CD4-positive, alpha-beta T cell treated with Interleukin-17A for 1 hour (primary cell): ENCODE results near the gene SERTAD1.

Experiments
- DNase-seq: peaks from one replicate; pipeline ENCODE4 v3.0.0-alpha.2; 2020

Gene SERTAD1

GRCh38 chr19:40397568-40397906 lies 28.3 kb downstream of the SERTAD1 start:
- no peak for DNase-seq

GRCh38 chr19:40396886-40397567 lies 28.8 kb downstream of the SERTAD1 start:
- no peak for DNase-seq

- no peak for DNase-seq
These were observed 29.8 kb downstream of the SERTAD1 start for GRCh38 chr19:40395956-40396355.

- DNase-seq = no peak
These were observed 31.0 kb downstream of the SERTAD1 start for GRCh38 chr19:40394816-40395210.

- no peak for DNase-seq
These were observed 31.6 kb downstream of the SERTAD1 start for GRCh38 chr19:40393894-40394815.

GRCh38 chr19:40392894-40393517 lies 32.8 kb downstream of the SERTAD1 start:
- no peak for DNase-seq

GRCh38 chr19:40392123-40392522 lies 33.7 kb downstream of the SERTAD1 start:
- no peak for DNase-seq

GRCh38 chr19:40390084-40390742 lies 35.6 kb downstream of the SERTAD1 start, which contains the start of gene HIPK4:
Gene HIPK4, minus strand, starts transcription at chr19:40390181. Its CDS starts 279 bp downstream, at chr19:40389902.
- DNase-seq = no peak

- no peak for DNase-seq
These were observed 36.2 kb downstream of the SERTAD1 start for GRCh38 chr19:40389404-40390083.

- no peak for DNase-seq
These were observed 37.3 kb downstream of the SERTAD1 start for GRCh38 chr19:40388481-40388880.

GRCh38 chr19:40387155-40387554 lies 38.6 kb downstream of the SERTAD1 start:
- no peak for DNase-seq

- DNase-seq = no peak
These were observed 42.0 kb downstream of the SERTAD1 start for GRCh38 chr19:40383668-40384248.

GRCh38 chr19:40381321-40381720 lies 44.5 kb downstream of the SERTAD1 start:
- no peak for DNase-seq

- DNase-seq = no peak
These were observed 45.4 kb downstream of the SERTAD1 start for GRCh38 chr19:40380199-40381037.

GRCh38 chr19:40379446-40380198 lies 46.2 kb downstream of the SERTAD1 start:
- no peak for DNase-seq

- DNase-seq = no peak
These were observed 47.3 kb downstream of the SERTAD1 start for GRCh38 chr19:40378509-40378908.

- no peak for DNase-seq
These were observed 47.9 kb downstream of the SERTAD1 start for GRCh38 chr19:40377876-40378385.

GRCh38 chr19:40376286-40376862 lies 49.4 kb downstream of the SERTAD1 start:
- no peak for DNase-seq

GRCh38 chr19:40374084-40374483 lies 51.7 kb downstream of the SERTAD1 start:
- DNase-seq = no peak

GRCh38 chr19:40371802-40372122 lies 54.0 kb downstream of the SERTAD1 start:
- no peak for DNase-seq
